ENCODE measurements around the gene TNP2.

- TF ChIP-seq, protein P1, sequence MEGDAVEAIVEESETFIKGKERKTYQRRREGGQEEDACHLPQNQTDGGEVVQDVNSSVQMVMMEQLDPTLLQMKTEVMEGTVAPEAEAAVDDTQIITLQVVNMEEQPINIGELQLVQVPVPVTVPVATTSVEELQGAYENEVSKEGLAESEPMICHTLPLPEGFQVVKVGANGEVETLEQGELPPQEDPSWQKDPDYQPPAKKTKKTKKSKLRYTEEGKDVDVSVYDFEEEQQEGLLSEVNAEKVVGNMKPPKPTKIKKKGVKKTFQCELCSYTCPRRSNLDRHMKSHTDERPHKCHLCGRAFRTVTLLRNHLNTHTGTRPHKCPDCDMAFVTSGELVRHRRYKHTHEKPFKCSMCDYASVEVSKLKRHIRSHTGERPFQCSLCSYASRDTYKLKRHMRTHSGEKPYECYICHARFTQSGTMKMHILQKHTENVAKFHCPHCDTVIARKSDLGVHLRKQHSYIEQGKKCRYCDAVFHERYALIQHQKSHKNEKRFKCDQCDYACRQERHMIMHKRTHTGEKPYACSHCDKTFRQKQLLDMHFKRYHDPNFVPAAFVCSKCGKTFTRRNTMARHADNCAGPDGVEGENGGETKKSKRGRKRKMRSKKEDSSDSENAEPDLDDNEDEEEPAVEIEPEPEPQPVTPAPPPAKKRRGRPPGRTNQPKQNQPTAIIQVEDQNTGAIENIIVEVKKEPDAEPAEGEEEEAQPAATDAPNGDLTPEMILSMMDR (IDR thresholded peaks at IDR 0.05) = no peak
- TF ChIP-seq POLR2A (IDR thresholded peaks at IDR 0.05) (no peak), EP300 (IDR thresholded peaks at IDR 0.05) (no peak)
Observed at GRCh38 chr16:11291091-11291703, 22.1 kb upstream of the TNP2 start.

Measured in upper lobe of left lung (tissue), 4 donors.